Measurements from ENCODE around the gene WWOX.
"Not testable (repeated sequence)": the region's sequence is repeated elsewhere in the genome, so short reads cannot be mapped to it uniquely, and the experiment has no call there.

Gene WWOX
- 8.1 to 25.2 (median 13.0) reads per million in 17 experiments for total RNA-seq

DNA sequence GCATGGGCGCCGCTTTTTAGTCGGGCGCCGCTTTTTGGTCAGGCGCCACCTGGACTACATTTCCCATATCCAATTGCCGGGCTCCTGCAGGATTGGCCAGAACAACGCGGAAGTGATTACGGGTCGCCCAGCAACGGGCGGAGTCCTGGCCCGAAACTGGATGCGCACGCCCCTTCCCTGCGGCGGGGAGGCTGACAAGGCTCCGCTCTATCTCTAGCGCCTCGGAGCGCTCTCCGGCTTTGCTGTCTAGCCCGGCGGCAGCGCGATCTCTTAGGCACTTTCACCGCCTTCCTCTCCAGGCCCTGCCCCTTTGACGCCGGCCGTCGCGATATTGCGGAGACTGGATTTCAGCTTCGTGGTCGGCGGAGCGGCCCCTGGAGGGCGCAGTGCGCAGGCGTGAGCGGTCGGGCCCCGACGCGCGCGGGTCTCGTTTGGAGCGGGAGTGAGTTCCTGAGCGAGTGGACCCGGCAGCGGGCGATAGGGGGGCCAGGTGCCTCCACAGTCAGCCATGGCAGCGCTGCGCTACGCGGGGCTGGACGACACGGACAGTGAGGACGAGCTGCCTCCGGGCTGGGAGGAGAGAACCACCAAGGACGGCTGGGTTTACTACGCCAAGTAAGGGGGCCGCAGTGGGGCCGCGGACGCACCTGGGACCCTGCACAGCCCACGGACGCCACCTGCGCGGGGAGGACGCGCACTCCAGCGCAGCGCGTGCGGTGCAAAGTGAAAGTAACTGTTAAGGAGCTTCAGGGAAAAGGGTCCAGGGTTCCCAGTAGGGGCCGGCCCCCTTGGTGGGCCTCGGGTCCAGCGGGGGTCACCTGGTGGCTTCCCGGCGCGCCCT lies at the start of gene WWOX:
Gene WWOX (plus strand): TSS at position 384 of the 841 bp plus-strand sequence.
- DNase-seq = peak; percentile 97 to 99 (median 98)

- no peak for DNase-seq
Observed at GRCh38 chr16:78050734-78051400, 48.6 kb upstream of the WWOX start.

GRCh38 chr16:78057803-78058564 lies 41.5 kb upstream of the WWOX start:
- no peak for DNase-seq

DNA sequence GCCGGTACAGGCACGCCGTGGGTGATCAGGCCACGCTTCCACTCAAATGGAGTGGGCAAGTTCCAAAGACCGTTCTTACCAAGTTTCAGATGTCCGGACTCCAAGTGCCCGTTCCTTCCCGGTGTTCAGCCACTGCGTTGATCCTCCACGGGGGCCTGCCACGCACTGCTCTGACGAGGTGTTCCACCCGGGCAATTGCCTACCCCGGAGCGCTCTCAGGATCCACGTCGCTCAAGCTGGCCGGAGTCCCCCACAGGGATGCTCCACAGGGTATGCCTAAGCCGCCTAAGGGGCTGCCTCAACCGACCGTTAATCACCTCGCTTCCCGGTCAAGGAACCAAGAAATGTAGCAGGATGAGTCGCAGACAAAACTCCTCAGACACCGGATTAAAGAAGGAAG lies 39.6 kb upstream of the WWOX start:
- not testable (repeated sequence) for DNase-seq

GRCh38 chr16:78060295-78060694 lies 39.2 kb upstream of the WWOX start:
- DNase-seq = no peak

GRCh38 chr16:78060809-78061208 lies 38.6 kb upstream of the WWOX start:
- no peak for DNase-seq

DNA sequence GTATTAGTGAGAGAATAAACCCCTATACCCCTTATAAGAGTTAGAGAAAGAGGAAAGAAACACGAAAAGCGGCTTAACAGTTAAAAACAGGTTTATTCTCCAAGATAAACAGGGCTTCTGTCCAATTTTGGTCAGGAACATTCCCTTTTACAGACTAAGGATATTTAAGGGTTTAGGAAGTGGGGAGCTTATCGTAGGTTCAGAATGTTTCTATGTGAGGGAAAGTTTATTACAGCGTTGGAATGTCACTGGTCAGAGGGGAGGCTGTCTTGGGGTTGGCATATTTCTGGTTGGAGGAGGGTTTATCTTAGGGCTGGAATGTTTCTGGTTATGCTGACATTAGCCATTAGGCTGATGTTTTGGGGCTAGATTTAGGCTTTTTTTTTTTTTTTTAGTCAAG lies 34.1 kb upstream of the WWOX start:
- no peak for DNase-seq

- DNase-seq = no peak
Observed at GRCh38 chr16:78069913-78070312, 29.5 kb upstream of the WWOX start.

DNA sequence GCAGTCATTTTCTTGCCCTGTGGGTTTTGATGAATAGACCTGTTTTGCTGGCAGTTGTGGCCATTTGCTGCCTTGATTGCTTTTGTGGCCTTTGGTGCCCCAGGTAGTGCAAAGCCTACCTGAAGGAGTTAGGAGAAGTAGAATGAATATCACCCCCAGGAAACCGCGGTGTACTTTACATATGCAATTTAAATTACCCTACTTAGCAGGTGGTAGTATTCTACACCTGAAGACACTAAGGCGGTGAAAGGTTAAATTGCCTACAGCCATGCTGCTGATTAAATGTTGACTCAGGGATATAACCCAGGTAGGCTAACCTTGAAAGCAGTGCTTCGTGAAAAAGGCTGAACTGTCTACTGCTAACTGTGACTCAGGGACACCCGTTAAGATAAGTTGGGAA lies 27.2 kb upstream of the WWOX start:
- DNase-seq = no peak

DNA sequence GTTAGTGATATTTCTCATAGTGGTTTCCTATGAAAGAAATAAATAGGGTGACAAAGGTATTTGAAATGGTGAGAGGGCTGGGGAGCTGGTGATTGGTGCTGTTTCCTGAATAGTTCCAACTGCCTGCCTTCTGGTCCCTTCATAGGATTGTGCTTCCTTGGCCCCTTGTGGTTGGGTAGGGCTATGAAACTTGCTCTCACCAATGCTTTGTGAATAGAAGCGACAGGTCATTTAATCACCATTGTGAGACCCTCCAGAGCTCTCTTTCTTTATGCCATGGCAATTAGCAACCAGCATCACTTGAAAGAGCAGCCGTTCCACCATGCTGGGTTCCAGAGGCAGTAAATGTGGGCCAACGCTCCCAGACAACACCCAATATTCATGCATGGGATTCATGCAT lies 23.7 kb upstream of the WWOX start:
- no peak for DNase-seq

DNA sequence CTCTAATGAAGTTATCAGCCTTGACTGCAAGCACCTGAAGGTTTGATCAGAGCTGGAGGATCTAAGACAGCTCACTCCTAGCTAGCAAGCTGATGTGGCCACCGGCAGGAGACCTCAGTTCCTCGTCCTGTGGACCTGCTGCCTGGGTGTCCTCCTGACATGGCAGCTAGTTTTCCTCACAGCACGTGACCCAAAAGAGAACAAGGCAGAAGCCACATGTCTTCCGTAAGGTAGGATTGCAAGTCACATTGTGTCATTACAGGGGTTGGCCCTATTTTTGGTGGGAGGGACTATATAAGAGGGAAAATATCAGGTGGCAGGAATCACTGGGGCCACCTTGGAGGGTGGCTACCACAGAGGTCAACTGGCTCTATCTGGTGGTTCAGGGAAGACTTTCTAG lies 18.1 kb upstream of the WWOX start:
- no peak for DNase-seq

DNA sequence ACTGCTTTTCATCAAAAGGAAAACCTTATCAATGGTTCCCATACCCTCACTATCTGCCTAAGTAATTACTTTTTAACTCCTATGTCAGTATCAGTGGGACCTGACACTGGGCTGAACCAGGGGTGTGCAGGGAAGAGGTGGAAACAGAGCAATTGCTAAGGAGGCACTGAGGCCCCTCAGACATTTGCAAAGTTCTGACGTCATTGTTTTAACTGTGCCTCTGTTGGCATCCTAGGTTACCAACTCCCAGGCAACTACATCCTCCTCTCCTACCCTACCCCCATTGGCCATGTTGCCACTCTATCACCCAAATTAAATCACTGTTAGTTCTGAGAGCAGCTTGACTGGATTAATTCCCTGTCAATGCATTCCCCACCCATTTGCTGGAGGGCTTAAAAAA lies 8.0 kb upstream of the WWOX start:
- DNase-seq = no peak

DNA sequence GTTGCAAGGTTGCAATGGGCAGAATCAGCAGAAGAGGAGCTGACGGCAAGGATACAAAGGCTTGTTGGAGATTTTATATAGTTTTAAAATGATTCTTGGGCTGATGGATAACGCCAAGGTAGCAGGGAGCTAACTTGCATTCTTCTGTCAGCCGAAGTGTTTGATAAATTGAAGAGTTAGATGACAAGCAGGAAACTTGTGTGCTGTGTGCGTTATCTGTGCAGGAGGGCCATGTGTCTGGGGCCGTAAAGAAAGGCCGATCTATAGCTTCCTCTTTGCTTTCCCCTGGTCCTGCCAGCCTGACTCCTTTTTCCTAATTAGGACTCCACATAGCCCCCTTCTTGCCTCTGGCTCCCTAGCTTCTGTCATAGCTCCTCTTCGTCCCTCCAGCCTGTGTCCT lies 6.7 kb upstream of the WWOX start:
- DNase-seq = no peak

DNA sequence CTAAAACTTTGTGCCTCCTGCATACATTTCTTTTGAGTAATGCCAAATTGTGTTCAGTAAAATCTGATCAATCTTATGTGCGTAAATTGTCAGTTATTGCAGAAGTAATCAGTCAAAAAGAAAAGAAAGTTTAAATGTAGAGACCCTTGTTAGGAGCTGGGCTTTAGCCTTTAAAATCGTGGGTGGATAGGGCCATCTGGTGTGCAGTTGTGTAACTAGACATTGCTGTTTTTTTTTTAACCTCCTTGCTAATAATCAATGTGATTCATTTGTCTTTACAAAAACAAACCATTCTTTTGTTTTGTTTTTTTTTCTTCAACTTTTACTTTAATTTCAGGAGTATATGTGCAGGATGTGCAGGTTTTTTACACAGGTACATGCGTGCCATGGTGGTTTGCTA lies 5.3 kb upstream of the WWOX start:
- DNase-seq = no peak

DNA sequence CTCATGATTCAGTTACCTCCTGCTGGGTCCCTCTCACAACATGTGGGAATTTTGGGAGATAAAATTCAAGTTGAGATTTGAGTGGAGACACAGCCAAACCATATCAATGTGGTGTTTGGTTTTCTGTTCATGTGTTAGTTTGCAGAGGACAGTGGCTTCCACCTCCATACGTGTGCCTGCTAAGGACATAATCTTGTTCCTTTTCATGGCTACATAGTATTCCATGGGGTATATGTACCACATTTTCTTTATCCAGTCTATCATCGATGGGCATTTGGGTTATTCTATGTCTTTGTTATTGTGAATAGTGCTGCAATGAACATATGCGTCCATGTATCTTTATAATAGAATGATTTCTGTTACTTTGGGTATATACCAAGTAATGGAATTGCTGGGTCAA lies 4.5 kb upstream of the WWOX start:
- DNase-seq = no peak

GRCh38 chr16:78096386-78096785 lies 3.1 kb upstream of the WWOX start:
- no peak for DNase-seq

DNA sequence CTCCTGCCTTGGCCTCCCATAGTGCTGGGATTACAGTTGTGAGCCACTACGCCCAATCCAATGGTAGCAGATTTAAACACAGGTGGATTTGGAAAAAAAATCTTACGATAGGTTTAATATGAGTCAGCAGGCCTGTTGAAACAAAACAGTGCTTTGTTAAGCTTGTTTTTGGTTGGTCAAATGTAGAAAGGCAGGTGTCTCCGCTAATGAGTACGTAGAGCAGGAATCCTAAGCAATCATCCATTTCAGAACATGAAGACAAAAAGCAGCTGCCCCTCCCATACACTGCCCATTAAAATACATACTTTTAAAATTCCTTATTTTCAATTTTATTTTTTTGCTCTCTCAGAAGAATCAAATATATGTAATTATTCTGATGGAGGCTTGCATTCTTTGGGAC lies 1.9 kb upstream of the WWOX start:
- no peak for DNase-seq

DNA sequence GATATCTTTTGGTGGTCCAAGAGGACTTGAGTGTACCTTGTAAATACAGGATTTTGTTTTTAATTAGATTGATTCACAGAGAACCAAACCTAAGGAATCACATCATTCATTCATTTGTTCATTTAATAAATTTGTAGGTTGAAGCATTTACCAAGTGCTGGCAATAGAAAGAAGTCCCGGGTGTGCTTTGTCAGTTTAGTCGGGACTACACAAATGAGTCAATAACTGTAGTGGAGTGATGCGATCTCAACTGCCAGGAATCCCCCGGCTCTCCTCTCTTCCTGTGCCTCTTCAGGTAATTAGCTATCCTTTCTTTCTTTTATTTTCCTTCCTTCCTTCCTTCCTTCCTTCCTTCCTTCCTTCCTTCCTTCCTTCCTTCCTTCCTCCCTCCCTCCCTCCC lies 1.4 kb upstream of the WWOX start:
- no peak for DNase-seq

DNA sequence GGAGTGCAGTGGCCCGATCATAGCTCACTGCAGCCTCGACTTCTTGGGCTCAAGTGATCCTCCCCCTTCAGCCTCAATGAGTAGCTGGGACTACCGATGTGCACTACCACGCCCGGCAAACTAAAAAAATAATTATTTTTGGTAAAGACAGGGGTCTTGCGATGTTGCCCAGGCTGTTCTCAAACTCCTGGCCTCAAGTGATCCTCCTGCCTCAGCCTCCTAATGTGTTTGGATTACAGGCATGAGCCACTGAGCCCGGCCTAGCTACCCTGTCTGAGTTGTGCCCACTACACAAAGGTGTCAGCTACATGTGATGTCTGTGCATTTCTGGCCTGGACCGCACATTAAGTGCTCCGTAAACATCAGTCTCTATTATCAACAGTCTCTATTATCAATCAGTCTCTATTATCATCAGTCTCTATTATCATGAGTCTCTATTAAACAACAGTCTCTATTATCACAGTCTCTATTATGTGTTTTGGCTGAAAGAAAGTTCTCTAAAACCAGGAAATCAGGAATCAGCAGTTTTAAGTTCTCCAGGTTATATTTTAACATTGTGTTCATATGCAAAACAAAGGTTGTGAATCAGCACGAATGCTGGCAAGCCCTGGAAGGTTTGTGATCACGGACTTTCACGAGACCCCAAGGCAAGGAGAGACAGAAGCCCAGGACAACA lies 721 bp upstream of the WWOX start:
- no peak for DNase-seq

GRCh38 chr16:78100112-78100467 lies 636 bp downstream of the WWOX start:
- peak in 2 of 4 experiments; percentile 45 to 49 for DNase-seq

- DNase-seq = no peak
Observed at GRCh38 chr16:78102122-78102660, 2.7 kb downstream of the WWOX start.

- no peak for DNase-seq
Observed at GRCh38 chr16:78102865-78103264, 3.4 kb downstream of the WWOX start.

- DNase-seq = no peak
Observed at GRCh38 chr16:78105517-78105916, 6.1 kb downstream of the WWOX start.
